Caco-2 (cell line): ENCODE measurements around the gene FCGBP. TPM values are rescaled to one million over a fixed set of nuclear protein-coding genes. Genes with fewer than 3 reads are reported as not detected.

Experiments
- BruUV-seq: library from RNA; stranded (reverse); fragments of 400-500 nt; replicated peaks from 2 replicates; lab custom pipeline; 2021; lab: Mats Ljungman, UMichigan
- CTCF ChIA-PET: fragments of 300-600 bp; sonication (Branson Sonifier 250); formaldehyde crosslinking; loops from one replicate; lab custom pipeline; 2022; ENCODE audit warnings: antibody characterized with exemption; lab: Charles Lee
- POLR2A ChIA-PET: fragments of 300-600 bp; sonication (Branson Sonifier 250); formaldehyde crosslinking; loops from one replicate; lab custom pipeline; 2022; ENCODE audit warnings: antibody characterized with exemption; lab: Charles Lee
- DNase-seq, 2 experiments: peaks; one replicate each; pipeline versions ENCODE4 v3.0.0 to v3.0.0-alpha.2; 2020 to 2022
- H3K27me3 ChIP-seq: replicated peaks from 2 replicates; pipeline ENCODE4 v1.6.0; 2011; ENCODE audit warnings: low read length; ENCODE audit not compliant: control insufficient read depth, insufficient read depth
- H3K36me3 ChIP-seq: 2 replicates; pipeline ENCODE4 v1.5.1; 2011; ENCODE audit warnings: low read length; ENCODE audit not compliant: control insufficient read depth, insufficient read depth
- H3K4me1 ChIP-seq: fragments of 250-450 bp; sonication (Bioruptor Pico); 2 replicates; pipeline ENCODE4 v1.5.1; 2020; ENCODE audit warnings: mild to moderate bottlenecking
- H3K4me3 ChIP-seq: 2 replicates; pipeline ENCODE4 v1.5.1; 2011; ENCODE audit warnings: low read depth, mild to moderate bottlenecking, control low read depth, low read length
- H3K9me3 ChIP-seq: fragments of 250-450 bp; sonication (Bioruptor Pico); 2 replicates; pipeline ENCODE4 v1.5.1; 2020; ENCODE audit warnings: mild to moderate bottlenecking, moderate library complexity
- H3K27ac Mint-ChIP-seq: one replicate; pipeline ENCODE4 v1.8.0; 2022; ENCODE audit warnings: mixed read lengths; ENCODE audit not compliant: unreplicated experiment
- H3K27me3 Mint-ChIP-seq: one replicate; pipeline ENCODE4 v1.8.0; 2022; ENCODE audit warnings: mixed read lengths; ENCODE audit not compliant: insufficient read depth, unreplicated experiment
- H3K36me3 Mint-ChIP-seq: one replicate; pipeline ENCODE4 v1.8.0; 2022; ENCODE audit warnings: mild to moderate bottlenecking, mixed read lengths; ENCODE audit not compliant: insufficient read depth, unreplicated experiment
- H3K4me1 Mint-ChIP-seq: one replicate; pipeline ENCODE4 v1.8.0; 2022; ENCODE audit warnings: low read depth, mixed read lengths; ENCODE audit not compliant: unreplicated experiment
- H3K4me3 Mint-ChIP-seq: one replicate; pipeline ENCODE4 v1.8.0; 2022; ENCODE audit warnings: mild to moderate bottlenecking, moderate library complexity, mixed read lengths; ENCODE audit not compliant: unreplicated experiment
- H3K9me3 Mint-ChIP-seq: one replicate; pipeline ENCODE4 v1.8.0; 2022; ENCODE audit warnings: mixed read lengths; ENCODE audit not compliant: unreplicated experiment
- intact Hi-C: fragments of 100-400 bp; cut with micrococcal nuclease; formaldehyde crosslinking; loops from one replicate; pipeline ENCODE4 v1.10.0; 2022; ENCODE audit not compliant: unreplicated experiment
- total RNA-seq: library from RNA; stranded (reverse); gene quantifications from 2 replicates; pipeline ENCODE4 v1.2.3, GENCODE V29; 2022
- TF ChIP-seq, protein P1 (sequence below), 2 experiments: fragments of 200-600 bp in 1 of 2; IDR thresholded peaks; 1 replicate in 1 of 2; 2 replicates in 1 of 2; pipeline versions ENCODE4 v1.5.1 to v1.8.0; 2011 to 2022; ENCODE audit warnings: antibody characterized with exemption in 1 of 2, control low read depth in 1 of 2, inconsistent platforms in 1 of 2, low read depth in 1 of 2, low read length in 1 of 2, mild to moderate bottlenecking in 1 of 2, moderate library complexity in 1 of 2; ENCODE audit not compliant: insufficient read depth in 1 of 2, severe bottlenecking in 1 of 2, unreplicated experiment in 1 of 2

The FCGBP gene
- total RNA-seq, 1 experiment from 2014 or later = 0.16 TPM

DNA sequence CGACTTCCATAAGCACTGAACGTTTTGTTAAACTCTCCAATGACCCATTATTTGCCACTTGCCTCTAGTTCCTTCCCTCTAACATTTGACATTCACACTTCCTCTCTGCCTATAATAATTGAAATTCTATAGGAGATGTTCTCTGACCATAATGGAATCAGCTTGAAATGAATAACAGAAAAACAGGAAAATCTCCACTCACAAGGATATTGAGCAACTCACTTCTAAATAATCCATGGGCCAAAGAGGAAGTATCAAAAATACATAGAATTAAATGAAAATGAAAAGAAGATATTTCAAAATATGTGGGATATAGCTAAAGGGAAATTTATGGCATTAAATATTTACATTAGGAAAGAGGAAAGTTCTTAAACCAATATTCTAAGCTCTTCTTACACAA lies 3.4 kb upstream of the FCGBP start:
- BruUV-seq = no TSS peak
- no peak overlapping the region for H3K4me3 ChIP-seq
- TF ChIP-seq, protein P1, sequence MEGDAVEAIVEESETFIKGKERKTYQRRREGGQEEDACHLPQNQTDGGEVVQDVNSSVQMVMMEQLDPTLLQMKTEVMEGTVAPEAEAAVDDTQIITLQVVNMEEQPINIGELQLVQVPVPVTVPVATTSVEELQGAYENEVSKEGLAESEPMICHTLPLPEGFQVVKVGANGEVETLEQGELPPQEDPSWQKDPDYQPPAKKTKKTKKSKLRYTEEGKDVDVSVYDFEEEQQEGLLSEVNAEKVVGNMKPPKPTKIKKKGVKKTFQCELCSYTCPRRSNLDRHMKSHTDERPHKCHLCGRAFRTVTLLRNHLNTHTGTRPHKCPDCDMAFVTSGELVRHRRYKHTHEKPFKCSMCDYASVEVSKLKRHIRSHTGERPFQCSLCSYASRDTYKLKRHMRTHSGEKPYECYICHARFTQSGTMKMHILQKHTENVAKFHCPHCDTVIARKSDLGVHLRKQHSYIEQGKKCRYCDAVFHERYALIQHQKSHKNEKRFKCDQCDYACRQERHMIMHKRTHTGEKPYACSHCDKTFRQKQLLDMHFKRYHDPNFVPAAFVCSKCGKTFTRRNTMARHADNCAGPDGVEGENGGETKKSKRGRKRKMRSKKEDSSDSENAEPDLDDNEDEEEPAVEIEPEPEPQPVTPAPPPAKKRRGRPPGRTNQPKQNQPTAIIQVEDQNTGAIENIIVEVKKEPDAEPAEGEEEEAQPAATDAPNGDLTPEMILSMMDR (IDR thresholded peaks at IDR 0.05; ENCODE audit: insufficient read depth in 1 of 2, low read depth in 1 of 2, low read length in 1 of 2, severe bottlenecking in 1 of 2, unreplicated experiment in 1 of 2) = no peak
- Mint-ChIP-seq H3K9me3 (no peaks in the 10 kb centered on the region), H3K27ac (no peak overlapping the region), H3K36me3 (no peaks in the 10 kb centered on the region), H3K27me3 (peaks cover 4% of the 10 kb centered on the region), H3K4me1 (peaks cover 18% of the 10 kb centered on the region), H3K4me3 (no peak overlapping the region)
- CTCF ChIA-PET = no interaction called here
- POLR2A ChIA-PET = no interaction called here
- H3K27me3 ChIP-seq = no peaks in the 10 kb centered on the region
- no peaks in the 10 kb centered on the region for H3K9me3 ChIP-seq
- DNase-seq = no peak
- intact Hi-C loops = no loop called here
- peaks cover 13% of the 10 kb centered on the region for H3K4me1 ChIP-seq
- H3K36me3 ChIP-seq = no peaks in the 10 kb centered on the region

- no peaks in the 10 kb centered on the region for H3K9me3 Mint-ChIP-seq
- no peak for DNase-seq
- intact Hi-C loops = no loop called here
- no peaks in the 10 kb centered on the region for H3K9me3 ChIP-seq
- H3K27ac Mint-ChIP-seq = no peak overlapping the region
- POLR2A ChIA-PET = no interaction called here
- CTCF ChIA-PET = no interaction called here
- H3K36me3 ChIP-seq = no peaks in the 10 kb centered on the region
- peaks cover 13% of the 10 kb centered on the region for H3K4me1 Mint-ChIP-seq
- peaks cover 10% of the 10 kb centered on the region; the same call in 1 of the 2 replicates for H3K4me1 ChIP-seq
- H3K4me3 ChIP-seq = no peak overlapping the region
- TF ChIP-seq, protein P1 (IDR thresholded peaks at IDR 0.05; ENCODE audit: insufficient read depth in 1 of 2, low read depth in 1 of 2, low read length in 1 of 2, severe bottlenecking in 1 of 2, unreplicated experiment in 1 of 2) = no peak
- no peaks in the 10 kb centered on the region for H3K36me3 Mint-ChIP-seq
- no peak overlapping the region for H3K4me3 Mint-ChIP-seq
- no peaks in the 10 kb centered on the region for H3K27me3 ChIP-seq
- H3K27me3 Mint-ChIP-seq = peaks cover 4% of the 10 kb centered on the region
- no TSS peak for BruUV-seq
These were observed 2.8 kb upstream of the FCGBP start for GRCh38 chr19:39937094-39937720.

- ChIA-PET CTCF (no interaction called here), POLR2A (no interaction called here)
- Mint-ChIP-seq H3K36me3 (no peaks in the 10 kb centered on the region), H3K27ac (no peak overlapping the region), H3K4me3 (no peak overlapping the region), H3K27me3 (peaks cover 4% of the 10 kb centered on the region), H3K9me3 (no peaks in the 10 kb centered on the region), H3K4me1 (peaks cover 8% of the 10 kb centered on the region)
- Histone ChIP-seq H3K9me3 (no peaks in the 10 kb centered on the region), H3K4me3 (no peak overlapping the region), H3K36me3 (no peaks in the 10 kb centered on the region), H3K4me1 (0 out of 2 replicates have a peak, but pooled peaks cover 7% of the 10 kb centered on the region), H3K27me3 (no peaks in the 10 kb centered on the region)
- TF ChIP-seq, protein P1 (IDR thresholded peaks at IDR 0.05; ENCODE audit: insufficient read depth in 1 of 2, low read depth in 1 of 2, low read length in 1 of 2, severe bottlenecking in 1 of 2, unreplicated experiment in 1 of 2) = no peak
- no peak for DNase-seq
- BruUV-seq = no TSS peak
- intact Hi-C loops = no loop called here
These were observed 2.2 kb upstream of the FCGBP start for GRCh38 chr19:39936622-39937021.
